NB4 (cell line): Measurements from ENCODE around the gene COL6A1.

Source experiments
- MAX ChIP-seq: IDR thresholded peaks from 2 replicates; pipeline ENCODE4 v1.6.1; 2011; ENCODE audit warnings: low read depth, low read length
- MYC ChIP-seq: IDR thresholded peaks from 2 replicates; pipeline ENCODE4 v1.6.1; 2011; ENCODE audit warnings: low read depth, low read length
- POLR2A ChIP-seq: IDR thresholded peaks from 2 replicates; pipeline ENCODE4 v1.6.1; 2011; ENCODE audit warnings: mild to moderate bottlenecking; ENCODE audit not compliant: insufficient read length; ENCODE audit errors: extremely low read depth
- TF ChIP-seq, protein P1 (sequence below): IDR thresholded peaks from one replicate; pipeline ENCODE4 v1.5.1; 2012; ENCODE audit warnings: low read depth, low read length

DNA sequence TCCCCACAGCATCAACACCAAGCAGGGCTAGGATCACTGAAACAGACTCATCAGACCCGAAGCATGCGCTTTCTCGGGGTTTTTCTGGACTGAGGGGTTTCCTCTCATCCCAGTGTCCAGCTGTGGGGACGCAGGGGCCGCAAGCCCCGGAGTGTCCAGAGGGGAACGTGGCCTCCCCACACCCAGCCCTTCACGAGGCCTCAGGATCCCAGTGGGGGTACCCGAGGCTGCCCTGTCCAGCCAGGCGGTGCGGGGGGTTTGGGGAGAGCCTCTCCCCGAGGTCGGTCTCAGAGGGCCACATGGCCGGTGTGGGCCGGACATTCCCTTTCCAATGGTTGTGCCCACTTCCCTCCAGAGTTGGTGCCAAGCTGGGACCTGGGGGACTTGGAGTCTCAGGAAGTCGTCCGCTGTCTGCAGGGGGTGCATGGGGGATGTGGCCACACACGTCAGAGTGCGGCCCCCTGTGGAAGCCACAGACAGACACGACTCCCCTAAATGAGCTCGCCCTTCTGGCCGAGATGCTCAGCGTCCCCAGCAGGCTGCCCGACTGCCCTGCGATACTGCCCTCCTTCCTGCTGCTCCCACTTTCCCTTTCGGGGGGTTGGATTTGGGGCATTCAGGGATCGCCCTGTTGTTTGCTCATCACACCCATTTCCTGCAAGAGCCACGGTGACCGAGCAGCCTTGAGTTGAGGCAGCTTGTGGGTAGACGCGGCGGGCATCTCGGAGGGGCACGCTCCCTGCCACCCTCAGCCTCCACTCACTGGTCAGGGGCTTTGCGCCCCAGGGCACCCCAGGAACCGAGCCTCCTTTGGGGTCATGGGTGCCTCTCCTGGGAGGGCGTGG, 4.1 kb downstream of the COL6A1 start:
- TF ChIP-seq POLR2A = no peak
- TF ChIP-seq, protein P1, sequence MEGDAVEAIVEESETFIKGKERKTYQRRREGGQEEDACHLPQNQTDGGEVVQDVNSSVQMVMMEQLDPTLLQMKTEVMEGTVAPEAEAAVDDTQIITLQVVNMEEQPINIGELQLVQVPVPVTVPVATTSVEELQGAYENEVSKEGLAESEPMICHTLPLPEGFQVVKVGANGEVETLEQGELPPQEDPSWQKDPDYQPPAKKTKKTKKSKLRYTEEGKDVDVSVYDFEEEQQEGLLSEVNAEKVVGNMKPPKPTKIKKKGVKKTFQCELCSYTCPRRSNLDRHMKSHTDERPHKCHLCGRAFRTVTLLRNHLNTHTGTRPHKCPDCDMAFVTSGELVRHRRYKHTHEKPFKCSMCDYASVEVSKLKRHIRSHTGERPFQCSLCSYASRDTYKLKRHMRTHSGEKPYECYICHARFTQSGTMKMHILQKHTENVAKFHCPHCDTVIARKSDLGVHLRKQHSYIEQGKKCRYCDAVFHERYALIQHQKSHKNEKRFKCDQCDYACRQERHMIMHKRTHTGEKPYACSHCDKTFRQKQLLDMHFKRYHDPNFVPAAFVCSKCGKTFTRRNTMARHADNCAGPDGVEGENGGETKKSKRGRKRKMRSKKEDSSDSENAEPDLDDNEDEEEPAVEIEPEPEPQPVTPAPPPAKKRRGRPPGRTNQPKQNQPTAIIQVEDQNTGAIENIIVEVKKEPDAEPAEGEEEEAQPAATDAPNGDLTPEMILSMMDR = no peak
- TF ChIP-seq MAX = no peak
- TF ChIP-seq MYC = no peak
